ENCODE data around the gene TTC22.

The TTC22 gene

GRCh38 chr1:54825696-54826095 is 24.6 kb upstream of the TTC22 start:
- Histone ChIP-seq H3K27me3 (ENCODE audit: insufficient read depth, low read length, poor library complexity, severe bottlenecking) (no peaks in the 10 kb centered on the region), H3K9me2 (replicated peaks; ENCODE audit: low read depth, low read length) (no peaks in the 10 kb centered on the region), H3K4me1 (ENCODE audit: insufficient read depth, low read length, poor library complexity, severe bottlenecking) (no peaks in the 10 kb centered on the region), H3K4me3 (ENCODE audit: low read length, poor library complexity, severe bottlenecking) (no peak overlapping the region), H4K20me1 (ENCODE audit: insufficient read depth, low read length, poor library complexity, severe bottlenecking) (no peaks in the 10 kb centered on the region), H3K4me2 (ENCODE audit: low read depth, low read length, poor library complexity, severe bottlenecking) (no peak overlapping the region), H3K9ac (ENCODE audit: low read depth, low read length, poor library complexity, severe bottlenecking) (no peak overlapping the region), H3K79me2 (ENCODE audit: insufficient read depth, low read length) (no peaks in the 10 kb centered on the region), H3K36me3 (ENCODE audit: insufficient read depth, low read length) (no peaks in the 10 kb centered on the region), H2AFZ (ENCODE audit: low read length) (no peak overlapping the region), H3K9me3 (ENCODE audit: insufficient read depth, low read depth, low read length) (peaks cover 16% of the 10 kb centered on the region; the same call in 1 of the 2 replicates), H3F3A (ENCODE audit: low read depth) (no peaks in the 10 kb centered on the region)
- TF ChIP-seq CTCF (conservative IDR thresholded peaks at IDR 0.05; ENCODE audit: low read length) (no peak), EZH2phosphoT487 (IDR thresholded peaks at IDR 0.05; ENCODE audit: borderline replicate concordance) (no peak)

- H3K9me3 ChIP-seq (ENCODE audit: insufficient read depth, low read depth, low read length) = peaks cover 13% of the 10 kb centered on the region; the same call in 1 of the 2 replicates
Measured at GRCh38 chr1:54823670-54824069, 22.5 kb upstream of the TTC22 start.

GRCh38 chr1:54819733-54820132 is 18.6 kb upstream of the TTC22 start:
- H3K4me1 ChIP-seq (ENCODE audit: insufficient read depth, low read length, poor library complexity, severe bottlenecking) = no peaks in the 10 kb centered on the region
- no peaks in the 10 kb centered on the region for H3K9me2 ChIP-seq (replicated peaks; ENCODE audit: low read depth, low read length)
- H2AFZ ChIP-seq (ENCODE audit: low read length) = no peak overlapping the region
- H3K4me3 ChIP-seq (ENCODE audit: low read length, poor library complexity, severe bottlenecking) = no peak overlapping the region
- no peaks in the 10 kb centered on the region for H3F3A ChIP-seq (ENCODE audit: low read depth)
- no peaks in the 10 kb centered on the region; the same call in 1 of the 2 replicates for H3K9me3 ChIP-seq (ENCODE audit: insufficient read depth, low read depth, low read length)
- TF ChIP-seq EZH2phosphoT487 (IDR thresholded peaks at IDR 0.05; ENCODE audit: borderline replicate concordance) = no peak
- TF ChIP-seq CTCF (conservative IDR thresholded peaks at IDR 0.05; ENCODE audit: low read length) = no peak
- H3K9ac ChIP-seq (ENCODE audit: low read depth, low read length, poor library complexity, severe bottlenecking) = no peak overlapping the region
- H3K79me2 ChIP-seq (ENCODE audit: insufficient read depth, low read length) = no peaks in the 10 kb centered on the region
- H3K27me3 ChIP-seq (ENCODE audit: insufficient read depth, low read length, poor library complexity, severe bottlenecking) = no peaks in the 10 kb centered on the region
- H4K20me1 ChIP-seq (ENCODE audit: insufficient read depth, low read length, poor library complexity, severe bottlenecking) = no peaks in the 10 kb centered on the region
- H3K36me3 ChIP-seq (ENCODE audit: insufficient read depth, low read length) = no peaks in the 10 kb centered on the region
- H3K4me2 ChIP-seq (ENCODE audit: low read depth, low read length, poor library complexity, severe bottlenecking) = no peak overlapping the region

More at GRCh38 chr1:54823670-54824069, 22.5 kb upstream of the TTC22 start:
- Histone ChIP-seq H3F3A (ENCODE audit: low read depth) (no peaks in the 10 kb centered on the region), H3K27me3 (ENCODE audit: insufficient read depth, low read length, poor library complexity, severe bottlenecking) (no peaks in the 10 kb centered on the region), H3K36me3 (ENCODE audit: insufficient read depth, low read length) (no peaks in the 10 kb centered on the region), H3K4me3 (ENCODE audit: low read length, poor library complexity, severe bottlenecking) (no peak overlapping the region), H2AFZ (ENCODE audit: low read length) (no peak overlapping the region), H3K9ac (ENCODE audit: low read depth, low read length, poor library complexity, severe bottlenecking) (no peak overlapping the region), H3K79me2 (ENCODE audit: insufficient read depth, low read length) (no peaks in the 10 kb centered on the region), H4K20me1 (ENCODE audit: insufficient read depth, low read length, poor library complexity, severe bottlenecking) (no peaks in the 10 kb centered on the region), H3K9me2 (replicated peaks; ENCODE audit: low read depth, low read length) (no peaks in the 10 kb centered on the region), H3K4me2 (ENCODE audit: low read depth, low read length, poor library complexity, severe bottlenecking) (no peak overlapping the region), H3K4me1 (ENCODE audit: insufficient read depth, low read length, poor library complexity, severe bottlenecking) (no peaks in the 10 kb centered on the region)
- TF ChIP-seq CTCF (conservative IDR thresholded peaks at IDR 0.05; ENCODE audit: low read length) (no peak), EZH2phosphoT487 (IDR thresholded peaks at IDR 0.05; ENCODE audit: borderline replicate concordance) (no peak)
